ENCODE measurements around the gene THBS3.

Gene THBS3

DNA sequence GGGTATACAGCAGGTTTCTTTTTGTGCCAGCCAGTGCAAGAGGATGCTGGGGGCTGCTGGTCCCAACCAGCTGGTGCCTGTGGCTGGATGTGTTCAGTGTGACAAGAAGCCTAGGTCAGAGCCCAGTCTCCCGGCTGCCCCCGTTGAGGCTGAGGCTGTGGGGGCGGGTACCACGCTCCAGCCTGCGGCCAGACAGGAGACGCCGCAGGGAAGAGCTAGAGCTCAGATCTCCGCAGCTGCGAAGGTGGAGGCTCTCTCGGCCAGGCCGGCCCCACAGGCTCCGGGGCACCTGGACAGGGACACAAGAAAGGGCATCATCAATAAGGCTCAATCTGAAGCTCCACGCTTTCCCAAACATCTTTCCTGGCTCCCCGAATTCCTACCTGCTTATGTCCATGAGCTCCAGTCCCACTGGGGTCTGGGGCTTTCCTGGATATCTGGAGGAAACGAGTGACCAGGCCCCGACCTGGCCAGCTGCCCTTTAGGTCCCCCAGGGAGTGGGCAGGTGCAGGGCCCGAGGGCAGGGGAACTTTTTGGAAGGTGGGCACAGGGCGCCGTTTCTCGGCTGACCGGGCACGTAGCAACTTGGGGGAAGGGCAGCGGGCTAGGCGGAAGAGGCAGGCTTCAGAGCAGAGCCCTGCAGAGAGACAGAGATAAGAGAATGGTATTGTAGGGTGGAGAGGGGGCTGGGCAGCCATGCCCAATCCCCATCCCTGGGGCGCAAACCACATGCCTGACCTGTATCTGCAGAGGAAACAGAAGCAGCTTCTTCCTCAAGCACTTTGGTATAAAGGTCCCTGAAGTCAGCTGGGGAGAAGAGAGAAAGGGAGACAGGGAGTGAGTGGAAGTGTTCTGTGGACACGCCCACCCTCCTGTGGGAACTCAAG is 40.2 kb upstream of the THBS3 start:
- no peak for TF ChIP-seq REST (IDR thresholded peaks at IDR 0.05; ENCODE audit: low read depth)

DNA sequence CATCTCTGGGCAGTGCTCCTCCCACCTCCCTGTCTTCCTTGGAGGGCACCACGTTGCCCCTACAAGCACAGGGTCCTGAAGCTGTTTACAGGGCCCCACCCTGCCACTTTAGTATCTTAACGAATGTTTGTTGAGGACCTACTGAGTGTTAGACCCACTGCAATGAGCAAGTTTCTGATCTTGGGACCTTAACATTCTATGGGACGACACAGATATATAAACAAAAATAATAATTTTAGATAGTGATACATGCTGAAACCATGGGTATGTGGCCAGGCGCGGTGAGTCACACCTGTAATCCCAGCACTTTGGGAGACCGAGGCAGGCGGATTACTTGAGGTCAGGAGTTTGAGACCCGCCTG is 37.4 kb upstream of the THBS3 start:
- no peak for TF ChIP-seq ZBTB7A (IDR thresholded peaks at IDR 0.05; ENCODE audit: low read depth)
- TF ChIP-seq CEBPB (IDR thresholded peaks at IDR 0.05): no peak
- TF ChIP-seq REST (IDR thresholded peaks at IDR 0.05; ENCODE audit: low read depth): no peak
- no peak for TF ChIP-seq NFIC (IDR thresholded peaks at IDR 0.05)
- TF ChIP-seq FOXM1 (IDR thresholded peaks at IDR 0.05; ENCODE audit: borderline replicate concordance, low read depth): no peak
- TF ChIP-seq TEAD4 (IDR thresholded peaks at IDR 0.05): no peak
- TF ChIP-seq, protein P1, sequence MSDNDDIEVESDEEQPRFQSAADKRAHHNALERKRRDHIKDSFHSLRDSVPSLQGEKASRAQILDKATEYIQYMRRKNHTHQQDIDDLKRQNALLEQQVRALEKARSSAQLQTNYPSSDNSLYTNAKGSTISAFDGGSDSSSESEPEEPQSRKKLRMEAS (IDR thresholded peaks at IDR 0.05): no peak
- no peak for TF ChIP-seq USF1 (IDR thresholded peaks at IDR 0.05)
- TF ChIP-seq EP300 (IDR thresholded peaks at IDR 0.05; ENCODE audit: borderline replicate concordance): no peak

DNA sequence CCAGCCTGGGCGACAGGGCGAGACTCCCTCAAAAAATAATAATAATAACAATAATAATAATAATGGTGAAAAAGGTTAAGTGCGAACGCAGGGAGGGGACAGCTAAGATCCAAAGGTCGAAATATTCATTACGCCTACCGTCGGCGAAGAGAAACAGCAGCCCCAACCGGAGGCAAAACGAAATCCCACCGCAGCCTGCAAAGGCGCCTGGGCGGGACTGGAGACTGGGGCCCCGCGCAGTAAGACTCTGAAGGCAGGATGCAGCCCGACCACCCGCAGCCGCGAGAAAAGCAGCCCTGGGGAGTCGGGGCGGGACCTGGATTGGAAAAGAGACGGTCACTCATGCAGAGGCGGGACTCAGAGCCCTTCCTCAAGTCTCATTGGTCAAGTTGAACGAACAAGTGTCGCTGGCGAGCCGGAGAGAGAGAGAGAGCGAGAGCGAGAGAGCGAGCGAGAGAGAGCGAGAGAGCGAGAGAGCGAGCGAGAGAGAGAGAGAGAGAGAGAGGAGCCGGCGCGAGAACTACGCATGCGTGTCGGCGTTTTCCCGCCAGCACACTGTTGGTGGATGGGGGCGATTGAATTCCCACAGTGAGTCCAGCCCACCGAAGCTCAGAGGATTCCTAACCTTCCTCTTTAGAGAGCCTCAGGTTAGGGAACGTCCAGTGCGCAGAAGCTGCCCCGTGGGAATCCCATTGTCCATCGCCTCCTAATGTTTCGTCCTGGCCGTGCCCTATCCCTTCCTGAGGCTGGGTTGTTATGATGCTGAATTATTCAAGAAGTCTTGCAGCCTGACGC is 36.9 kb upstream of the THBS3 start:
- TF ChIP-seq FOXM1 (IDR thresholded peaks at IDR 0.05; ENCODE audit: borderline replicate concordance, low read depth) (peak; percentile 94), EP300 (IDR thresholded peaks at IDR 0.05; ENCODE audit: borderline replicate concordance) (peak; percentile 74), EGR1 (IDR thresholded peaks at IDR 0.05) (no peak; the same call in 1 of the 2 replicates), CREB1 (IDR thresholded peaks at IDR 0.05; ENCODE audit: low read depth) (peak; percentile 30; the same call in 1 of the 2 replicates), REST (IDR thresholded peaks at IDR 0.05; ENCODE audit: low read depth) (no peak), YY1 (IDR thresholded peaks at IDR 0.05; ENCODE audit: low read depth) (peak; percentile 75; the same call in 1 of the 2 replicates), RAD21 (IDR thresholded peaks at IDR 0.05; ENCODE audit: low read depth) (no peak), NFIC (IDR thresholded peaks at IDR 0.05) (peak; percentile 77), TAF1 (IDR thresholded peaks at IDR 0.05; ENCODE audit: low read depth) (peak; percentile 81), TEAD4 (IDR thresholded peaks at IDR 0.05) (peak; percentile 80), TCF12 (IDR thresholded peaks at IDR 0.05; ENCODE audit: low read depth) (peak; percentile 90), ZBTB7A (IDR thresholded peaks at IDR 0.05; ENCODE audit: low read depth) (peak; percentile 84; the same call in 1 of the 2 replicates), CEBPB (IDR thresholded peaks at IDR 0.05) (peak; percentile 36; the same call in 1 of the 2 replicates), USF1 (IDR thresholded peaks at IDR 0.05) (peak; percentile 74)
- TF ChIP-seq, protein P1 (IDR thresholded peaks at IDR 0.05): peak; percentile 98

GRCh38 chr1:155242805-155243358 is 35.2 kb upstream of the THBS3 start:
- TF ChIP-seq, protein P1 (IDR thresholded peaks at IDR 0.05): no peak
- TF ChIP-seq TAF1 (IDR thresholded peaks at IDR 0.05; ENCODE audit: low read depth): no peak
- TF ChIP-seq CEBPB (IDR thresholded peaks at IDR 0.05): no peak
- no peak for TF ChIP-seq REST (IDR thresholded peaks at IDR 0.05; ENCODE audit: low read depth)
- TF ChIP-seq CREB1 (IDR thresholded peaks at IDR 0.05; ENCODE audit: low read depth): no peak
- no peak for TF ChIP-seq ZBTB7A (IDR thresholded peaks at IDR 0.05; ENCODE audit: low read depth)
- TF ChIP-seq EGR1 (IDR thresholded peaks at IDR 0.05): no peak
- no peak for TF ChIP-seq TCF12 (IDR thresholded peaks at IDR 0.05; ENCODE audit: low read depth)
- no peak for TF ChIP-seq RAD21 (IDR thresholded peaks at IDR 0.05; ENCODE audit: low read depth)
- TF ChIP-seq USF1 (IDR thresholded peaks at IDR 0.05): no peak
- TF ChIP-seq FOXM1 (IDR thresholded peaks at IDR 0.05; ENCODE audit: borderline replicate concordance, low read depth): no peak
- TF ChIP-seq NFIC (IDR thresholded peaks at IDR 0.05): no peak
- no peak for TF ChIP-seq EP300 (IDR thresholded peaks at IDR 0.05; ENCODE audit: borderline replicate concordance)
- no peak for TF ChIP-seq YY1 (IDR thresholded peaks at IDR 0.05; ENCODE audit: low read depth)
